GM12801 (cell line): ENCODE measurements around the gene GPX5.

Experiments used
- TF ChIP-seq, protein P1 (sequence below): IDR thresholded peaks from one replicate; pipeline ENCODE4 v1.5.1; 2011; ENCODE audit warnings: control low read depth; ENCODE audit not compliant: insufficient read length; ENCODE audit errors: extremely low read depth

GPX5 gene

DNA sequence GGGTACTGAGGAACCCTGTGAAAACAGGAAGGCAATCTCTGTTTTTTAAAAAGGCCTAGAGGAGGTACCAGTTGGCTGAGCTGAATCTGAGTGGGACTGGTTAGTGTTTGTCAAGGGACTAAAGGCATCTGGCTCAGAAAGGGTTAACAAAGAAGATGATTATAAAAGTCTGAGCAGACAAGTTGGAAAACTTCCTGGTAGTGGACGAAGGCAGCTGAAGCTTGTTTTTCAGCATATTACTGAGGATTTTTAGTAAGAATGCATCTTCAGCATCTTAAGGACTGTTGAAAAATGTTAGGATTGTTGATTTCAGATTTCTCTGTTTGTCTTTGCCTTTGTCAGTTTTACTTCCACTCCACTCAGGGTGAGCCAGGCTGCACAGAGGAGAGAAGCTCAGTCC, 5.1 kb downstream of the GPX5 start:
- TF ChIP-seq, protein P1, sequence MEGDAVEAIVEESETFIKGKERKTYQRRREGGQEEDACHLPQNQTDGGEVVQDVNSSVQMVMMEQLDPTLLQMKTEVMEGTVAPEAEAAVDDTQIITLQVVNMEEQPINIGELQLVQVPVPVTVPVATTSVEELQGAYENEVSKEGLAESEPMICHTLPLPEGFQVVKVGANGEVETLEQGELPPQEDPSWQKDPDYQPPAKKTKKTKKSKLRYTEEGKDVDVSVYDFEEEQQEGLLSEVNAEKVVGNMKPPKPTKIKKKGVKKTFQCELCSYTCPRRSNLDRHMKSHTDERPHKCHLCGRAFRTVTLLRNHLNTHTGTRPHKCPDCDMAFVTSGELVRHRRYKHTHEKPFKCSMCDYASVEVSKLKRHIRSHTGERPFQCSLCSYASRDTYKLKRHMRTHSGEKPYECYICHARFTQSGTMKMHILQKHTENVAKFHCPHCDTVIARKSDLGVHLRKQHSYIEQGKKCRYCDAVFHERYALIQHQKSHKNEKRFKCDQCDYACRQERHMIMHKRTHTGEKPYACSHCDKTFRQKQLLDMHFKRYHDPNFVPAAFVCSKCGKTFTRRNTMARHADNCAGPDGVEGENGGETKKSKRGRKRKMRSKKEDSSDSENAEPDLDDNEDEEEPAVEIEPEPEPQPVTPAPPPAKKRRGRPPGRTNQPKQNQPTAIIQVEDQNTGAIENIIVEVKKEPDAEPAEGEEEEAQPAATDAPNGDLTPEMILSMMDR: no peak

DNA sequence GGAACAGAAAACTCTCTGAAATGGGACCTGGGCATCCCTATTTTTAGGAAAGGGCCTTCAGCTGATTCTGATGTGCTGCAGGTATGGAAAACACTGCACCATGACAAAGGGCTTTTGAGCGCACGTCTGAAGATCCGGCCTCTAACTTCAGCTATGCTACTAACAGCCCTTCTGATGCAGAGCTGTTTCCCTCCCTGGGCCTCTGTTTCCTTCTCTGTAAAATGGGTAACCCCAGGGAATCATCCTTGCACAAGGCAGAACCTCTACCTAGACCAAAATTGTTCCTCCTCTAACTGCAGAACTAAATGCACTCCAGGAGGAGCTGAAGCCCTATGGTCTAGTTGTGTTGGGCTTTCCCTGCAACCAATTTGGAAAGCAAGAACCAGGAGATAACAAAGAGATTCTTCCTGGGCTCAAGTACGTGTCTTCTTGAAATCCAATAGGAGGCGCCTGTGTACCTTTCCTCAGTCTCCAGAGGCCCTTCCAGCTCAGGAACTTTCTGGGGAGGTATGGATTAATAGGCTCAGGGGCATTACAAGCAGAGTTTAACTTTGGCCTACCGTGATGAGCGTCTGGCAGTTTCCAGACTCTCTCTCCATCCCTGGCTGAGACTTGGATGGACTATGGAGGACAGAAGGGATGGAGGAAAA, 5.9 kb downstream of the GPX5 start:
- TF ChIP-seq, protein P1: no peak

DNA sequence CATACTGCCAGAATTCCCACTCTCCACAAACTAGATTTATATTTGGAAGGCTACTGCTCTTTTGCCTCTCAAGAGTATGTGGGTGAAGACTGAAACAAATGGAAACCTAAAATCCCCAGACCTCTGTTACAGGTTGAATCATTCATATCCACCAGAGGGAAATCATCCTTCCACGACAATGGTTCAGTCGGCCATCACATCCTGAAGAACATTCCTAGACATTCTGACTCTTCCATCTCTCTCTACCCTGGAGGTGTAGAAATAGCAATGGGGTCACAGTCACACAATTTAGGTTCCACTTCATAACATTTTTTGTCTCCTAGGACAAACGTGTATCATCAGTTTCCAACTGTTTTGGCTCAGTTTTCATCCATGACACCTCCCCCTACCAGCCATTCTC, 8.6 kb downstream of the GPX5 start:
- TF ChIP-seq, protein P1: no peak

DNA sequence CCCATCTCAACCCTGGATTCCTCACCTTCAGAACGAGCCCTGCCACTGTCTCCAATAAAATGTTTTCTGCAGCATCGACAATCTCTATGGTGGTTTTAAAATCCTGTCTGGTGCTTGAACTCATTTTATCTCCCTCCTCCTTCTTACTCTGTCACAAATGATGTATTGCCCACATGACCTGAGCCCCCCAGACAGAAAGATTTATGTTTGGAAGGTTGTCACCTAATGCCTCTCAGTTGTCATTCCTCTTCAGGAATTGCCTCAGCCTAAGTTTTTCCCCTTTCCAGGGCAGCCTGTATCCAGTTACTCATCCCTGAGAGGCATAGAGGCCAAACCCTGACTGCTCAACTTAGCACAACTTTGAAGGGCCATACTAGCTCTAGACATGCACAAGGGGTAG, 9.2 kb downstream of the GPX5 start:
- TF ChIP-seq, protein P1: no peak

DNA sequence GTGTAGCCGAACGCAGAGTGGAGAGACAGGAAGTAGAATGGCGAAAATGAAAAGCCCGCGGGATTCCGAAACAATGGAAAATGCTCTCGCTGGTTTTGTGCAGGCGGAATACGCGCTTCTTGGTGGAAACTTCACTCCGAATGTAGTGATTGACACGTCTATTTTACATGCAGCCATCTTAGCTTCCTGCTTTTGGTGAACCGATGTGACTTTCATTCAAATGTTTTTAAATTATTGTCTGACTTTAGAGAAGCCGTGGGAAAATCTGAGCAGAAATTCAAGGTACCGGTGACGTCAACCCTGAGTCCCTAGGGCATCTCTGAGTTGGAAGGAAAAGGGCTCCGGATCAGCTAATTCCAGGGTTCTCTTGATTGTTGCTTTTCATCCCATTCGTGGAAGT, 11.4 kb downstream of the GPX5 start:
- TF ChIP-seq, protein P1: no peak

DNA sequence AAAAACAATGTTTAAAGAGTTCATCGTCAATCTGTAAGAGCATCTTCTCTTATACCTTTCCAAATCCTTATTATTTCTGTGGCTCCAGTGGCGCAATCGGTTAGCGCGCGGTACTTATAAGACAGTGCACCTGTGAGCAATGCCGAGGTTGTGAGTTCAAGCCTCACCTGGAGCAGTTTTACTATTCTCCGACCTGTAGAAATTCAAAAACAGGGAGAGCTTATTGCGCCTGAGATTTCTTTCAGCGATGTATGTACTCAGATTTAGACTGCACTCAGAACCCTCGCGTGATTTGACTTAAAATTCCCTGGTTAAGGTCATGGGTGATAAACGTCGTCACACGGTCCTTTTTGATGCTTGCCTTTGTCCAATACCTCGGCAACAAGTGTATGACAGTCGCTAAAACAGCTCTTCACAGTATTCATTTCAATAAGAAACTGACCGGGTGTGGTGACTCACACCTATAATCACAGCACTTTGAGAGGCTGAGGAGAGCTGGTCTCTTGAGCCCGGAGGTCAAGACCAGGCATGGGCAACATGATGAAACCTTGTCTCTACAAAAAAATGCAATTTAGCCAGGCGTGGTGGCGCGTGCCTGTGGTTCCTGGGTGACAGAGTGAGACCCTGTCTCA, 11.9 kb downstream of the GPX5 start:
- TF ChIP-seq, protein P1: no peak

DNA sequence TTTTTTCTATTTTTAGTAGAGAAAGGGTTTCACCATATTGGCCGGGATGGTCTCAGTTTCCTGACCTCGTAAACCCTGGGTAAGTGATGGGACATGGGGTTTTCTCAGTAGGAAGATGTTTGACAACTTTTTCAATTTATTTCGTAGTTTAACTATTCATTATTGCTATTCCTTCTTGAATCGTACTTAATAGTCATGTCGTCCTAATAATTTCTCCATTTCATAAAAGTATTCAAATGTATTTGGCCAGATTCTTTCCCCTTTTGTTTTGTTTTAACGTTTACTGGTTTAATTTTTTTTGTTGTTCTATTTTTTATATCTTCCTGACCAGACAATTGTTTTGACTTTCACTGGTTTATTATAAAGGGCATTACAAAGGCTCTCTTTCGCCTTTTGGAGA, 16.3 kb downstream of the GPX5 start:
- TF ChIP-seq, protein P1: no peak
